ENCODE measurements around the gene TRAK1.

TRAK1 gene

DNA sequence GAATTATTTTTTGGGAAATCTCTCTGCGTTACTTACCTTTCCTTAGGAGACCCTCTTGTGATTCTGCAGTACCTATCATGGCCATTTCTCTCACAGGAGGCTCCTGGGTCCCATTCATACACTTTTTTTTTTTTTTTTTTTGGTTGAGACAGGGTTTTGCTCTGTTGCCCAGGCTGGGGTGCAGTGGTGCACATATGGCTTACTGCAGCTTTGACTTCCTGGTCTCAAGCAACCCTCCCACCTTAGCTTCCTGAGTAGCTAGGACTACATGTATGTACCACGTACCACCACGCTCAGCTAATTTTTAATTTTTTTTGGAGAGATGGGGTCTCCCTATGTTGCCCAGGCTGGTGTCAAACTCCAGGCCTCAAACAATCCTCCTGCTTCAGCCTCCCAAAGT, 36.1 kb downstream of the TRAK1 start:
- no peak for DNase-seq

DNA sequence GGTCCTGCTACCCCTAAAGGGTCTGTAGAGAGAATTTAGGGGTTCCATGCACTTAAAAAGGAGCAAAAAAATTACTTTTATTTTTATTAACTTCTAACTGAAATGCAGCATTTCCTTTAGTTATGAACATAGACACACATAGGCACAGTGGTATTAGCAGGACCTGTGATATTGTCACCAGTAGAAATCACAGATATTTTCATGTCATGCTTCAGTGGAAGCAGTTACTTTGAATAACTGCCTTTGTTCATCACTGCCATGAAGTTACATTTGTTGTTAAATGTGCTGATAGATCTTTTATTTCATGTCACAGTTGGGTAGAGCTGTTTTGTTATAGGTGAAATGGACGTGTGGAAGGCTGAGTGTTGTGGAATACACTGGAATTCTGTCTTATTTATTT, 37.4 kb downstream of the TRAK1 start:
- no peak for DNase-seq

- DNase-seq, result no peak
Observed at GRCh38 chr3:42129014-42129953, 38.1 kb downstream of the TRAK1 start.

GRCh38 chr3:42130007-42130328, 38.8 kb downstream of the TRAK1 start:
- no peak for DNase-seq

DNA sequence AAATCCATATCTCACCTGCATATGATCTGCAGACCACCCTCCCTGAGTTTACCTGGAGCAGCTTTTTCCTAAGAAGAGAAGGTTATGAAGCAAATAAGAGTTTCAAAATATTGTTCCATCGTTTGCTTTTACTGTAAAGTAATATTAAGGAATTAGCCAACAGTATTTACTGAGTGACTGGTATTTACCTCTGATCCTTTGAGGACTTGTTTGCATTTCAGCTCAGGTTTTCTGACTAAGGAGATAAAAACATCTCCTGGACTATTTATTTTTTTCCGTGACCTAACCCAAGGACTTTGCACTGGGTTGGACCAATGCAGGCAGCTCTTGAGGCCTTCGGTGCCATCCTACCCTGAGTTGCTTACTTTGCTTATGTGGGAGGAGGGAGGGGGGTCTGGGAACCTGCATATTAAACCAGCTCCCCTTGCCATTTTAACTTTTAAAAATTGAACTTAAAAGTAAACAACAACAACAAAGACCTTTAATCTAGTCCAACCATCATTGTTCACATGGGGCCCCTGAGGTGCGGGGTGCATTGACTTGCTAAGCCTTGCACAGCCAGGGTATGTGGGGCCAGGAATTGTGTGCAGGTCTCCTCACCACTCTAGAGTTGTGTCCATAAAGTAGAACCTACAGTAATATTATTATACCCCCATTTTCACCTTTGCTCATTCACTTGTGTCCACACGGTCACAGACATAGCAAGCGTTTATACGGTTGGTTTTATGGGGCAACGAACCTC, 39.3 kb downstream of the TRAK1 start:
- no peak for DNase-seq

- no peak for DNase-seq
Observed at GRCh38 chr3:42133500-42134298, 42.5 kb downstream of the TRAK1 start.

- no peak for DNase-seq
Observed at GRCh38 chr3:42134867-42135464, 43.8 kb downstream of the TRAK1 start.

GRCh38 chr3:42139621-42140453, 48.7 kb downstream of the TRAK1 start:
- no peak for DNase-seq

GRCh38 chr3:42140665-42141203, 49.6 kb downstream of the TRAK1 start:
- no peak for DNase-seq

DNA sequence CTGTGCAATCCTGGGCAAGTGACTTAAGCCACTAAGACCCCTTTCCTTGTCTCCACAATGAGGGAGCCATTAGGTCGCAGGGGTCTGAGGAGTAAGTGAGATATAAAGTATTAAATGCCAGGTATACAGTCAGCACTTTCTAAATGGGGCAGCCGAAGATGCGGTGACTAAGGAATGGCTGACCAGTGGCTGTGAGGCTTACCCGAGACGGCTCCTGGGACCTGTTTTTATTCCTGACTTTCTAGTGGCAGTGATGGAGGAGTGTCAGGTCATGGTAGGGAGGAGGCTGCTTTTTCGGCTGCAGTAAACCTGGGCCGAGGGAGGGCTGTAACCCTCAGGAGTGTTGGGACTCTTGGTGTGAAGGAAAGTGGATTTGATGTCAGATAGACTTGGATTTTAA, 52.3 kb downstream of the TRAK1 start:
- DNase-seq, result no peak

GRCh38 chr3:42144209-42144608, 53.1 kb downstream of the TRAK1 start:
- no peak for DNase-seq

DNA sequence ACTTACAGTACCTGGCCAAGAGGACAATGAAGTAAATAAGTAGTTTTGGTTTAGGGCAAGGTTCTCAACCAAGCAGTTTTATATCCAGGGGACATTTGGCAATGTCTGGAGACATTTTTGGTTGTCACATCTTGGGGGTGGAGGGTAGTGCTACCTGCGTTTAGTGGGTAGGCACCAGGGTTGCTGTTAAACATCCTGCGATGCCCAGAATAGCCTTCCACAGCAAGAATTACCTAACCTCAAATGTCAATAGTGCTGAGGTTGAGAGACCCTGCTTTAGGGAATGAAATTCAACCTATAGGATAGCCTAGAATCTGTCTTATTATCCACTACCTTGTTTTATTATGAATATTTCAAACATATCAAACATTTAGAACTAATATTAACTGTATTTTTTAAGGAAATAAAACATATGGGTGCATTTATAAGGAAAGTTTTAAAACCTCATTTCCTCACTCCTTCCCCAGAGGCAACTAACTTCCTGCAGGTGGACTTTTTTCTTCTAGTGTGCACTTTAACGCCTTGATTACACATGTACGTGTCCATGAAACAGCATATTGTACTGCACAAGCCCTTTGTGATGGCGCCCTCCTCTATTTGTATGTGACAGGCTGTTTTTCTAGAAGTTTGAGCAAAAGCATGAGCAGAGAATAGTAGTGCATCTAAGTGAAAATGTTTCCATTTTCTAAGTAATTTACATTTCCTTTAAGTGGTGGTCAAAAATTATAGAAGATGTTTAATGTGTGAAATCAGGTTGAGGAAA, 57.1 kb downstream of the TRAK1 start:
- DNase-seq, result no peak

DNA sequence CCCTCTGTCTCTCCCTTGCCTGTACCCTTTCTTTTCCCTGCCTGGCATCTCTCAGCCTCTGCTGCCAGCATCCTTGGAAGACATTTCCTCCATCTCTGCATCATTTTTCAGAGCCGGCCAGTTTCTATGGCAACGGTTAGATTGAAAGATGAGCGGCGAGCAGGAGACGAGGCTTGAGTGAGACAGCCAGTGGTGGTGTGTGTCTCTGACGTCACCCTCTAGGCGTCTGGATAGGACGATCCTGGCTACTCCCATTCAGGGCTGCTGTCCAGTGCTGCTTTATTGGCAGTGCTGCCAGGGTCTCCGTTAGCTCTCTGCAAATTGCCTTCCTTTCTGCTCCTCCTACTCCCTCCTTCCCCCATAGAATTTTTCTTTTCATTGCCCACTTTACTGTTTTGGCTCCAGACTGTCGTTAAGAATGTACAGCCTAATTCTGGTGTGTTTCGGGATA, 57.9 kb downstream of the TRAK1 start:
- peak; percentile 3 for DNase-seq

- no peak for DNase-seq
Observed at GRCh38 chr3:42149532-42149931, 58.4 kb downstream of the TRAK1 start.

- no peak for DNase-seq
Observed at GRCh38 chr3:42149975-42150374, 58.8 kb downstream of the TRAK1 start.

- no peak for DNase-seq
Observed at GRCh38 chr3:42151596-42152168, 60.5 kb downstream of the TRAK1 start.

GRCh38 chr3:42152193-42152592, 61.0 kb downstream of the TRAK1 start:
- no peak for DNase-seq

GRCh38 chr3:42153039-42153438, 61.9 kb downstream of the TRAK1 start:
- no peak for DNase-seq

DNA sequence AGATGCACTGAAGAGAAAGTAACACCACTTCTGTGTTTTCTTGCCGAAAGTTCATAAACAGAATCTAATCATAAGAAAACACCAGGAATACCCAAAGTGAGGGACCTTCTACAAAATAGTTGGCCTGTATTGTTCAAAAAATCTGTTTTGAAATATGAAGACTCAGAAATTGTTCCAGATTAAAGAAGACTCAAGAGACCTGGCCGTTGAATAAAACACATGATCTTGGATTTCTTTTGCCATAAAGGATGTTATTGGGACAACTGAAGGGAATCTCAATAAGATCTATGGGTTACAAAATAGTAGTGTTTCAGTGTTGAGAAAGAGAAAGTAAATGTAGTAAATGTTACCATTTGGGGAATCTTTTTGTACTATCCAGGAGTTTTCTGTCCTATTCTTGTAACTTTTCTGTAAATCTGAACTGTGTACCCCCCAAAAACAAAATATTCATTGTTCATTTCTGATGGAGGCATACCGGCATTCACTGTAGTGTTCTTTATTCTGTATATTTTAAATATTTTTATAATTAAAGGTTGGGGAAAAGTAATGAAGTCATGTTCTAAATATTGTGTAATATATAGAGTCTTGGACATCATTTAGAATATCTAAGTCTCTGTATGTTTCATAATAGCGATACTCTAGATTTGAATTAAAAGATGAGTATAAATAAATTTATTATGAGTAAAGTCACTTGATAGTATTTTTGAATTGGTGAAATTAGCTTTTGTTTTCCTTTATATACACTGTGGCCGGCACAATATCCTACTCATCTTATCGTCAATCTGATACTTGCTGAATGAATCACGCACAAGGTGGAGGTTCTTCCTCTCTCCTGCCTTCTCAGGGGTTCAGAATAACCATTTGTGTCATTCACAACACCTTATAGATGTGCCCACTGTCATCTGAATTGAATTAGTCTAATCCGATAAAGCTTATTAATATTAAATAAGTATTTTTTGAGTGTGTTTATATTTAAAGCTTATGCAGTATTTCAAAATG, 66.7 kb downstream of the TRAK1 start:
- DNase-seq, result no peak

All from NCI-H446 treated with DMSO at 0.1 percent for 48 hours (cell line).